GM18526 (cell line): ENCODE data around the gene ELAVL1.

ENCODE experiments used
- POLR2A ChIP-seq: IDR thresholded peaks from 3 replicates; pipeline ENCODE4 v1.6.1; 2011; ENCODE audit not compliant: insufficient read length; ENCODE audit errors: extremely low read depth

ELAVL1 gene

DNA sequence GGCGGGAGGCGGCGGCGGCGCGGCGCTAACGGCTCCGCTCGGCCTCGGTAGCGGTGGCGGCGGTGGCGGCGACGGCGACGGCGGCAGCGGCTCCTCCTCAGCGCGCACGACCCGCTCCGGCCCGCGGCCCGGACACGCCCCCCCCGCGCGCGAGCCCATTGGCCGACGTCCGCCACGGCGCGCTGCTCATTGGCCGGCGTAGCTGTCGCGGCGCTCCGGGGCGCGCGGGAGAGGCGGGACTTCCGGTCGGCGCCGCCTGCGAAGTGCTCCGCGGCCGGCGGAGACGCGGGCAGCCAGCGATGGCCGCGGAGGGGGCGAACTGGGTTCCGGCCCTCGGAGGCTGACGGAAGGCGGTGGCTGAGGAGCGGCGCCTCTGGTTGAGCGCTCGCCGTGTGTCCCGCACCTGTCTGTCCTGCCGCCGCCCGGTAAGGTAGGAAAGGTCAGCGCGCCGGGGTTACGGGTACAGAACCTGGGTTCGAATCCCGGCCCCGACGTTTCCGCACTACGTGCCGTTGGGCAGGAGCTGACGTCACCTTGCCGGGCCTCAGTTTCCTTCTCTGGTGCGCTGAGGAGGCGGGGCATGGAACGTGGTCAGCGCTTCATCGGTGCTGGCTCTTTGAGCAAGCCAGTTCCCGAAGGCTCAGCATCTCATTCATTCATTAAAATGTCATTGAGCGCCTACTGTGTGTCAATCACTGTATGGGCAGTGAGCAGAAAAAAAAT, at the start of gene ELAVL1:
Gene ELAVL1, minus strand, starts transcription at position 108 of the 723 bp plus-strand sequence. CDS start 13,826 bp downstream, outside the sequence.
- peak; percentile 90 for TF ChIP-seq POLR2A

DNA sequence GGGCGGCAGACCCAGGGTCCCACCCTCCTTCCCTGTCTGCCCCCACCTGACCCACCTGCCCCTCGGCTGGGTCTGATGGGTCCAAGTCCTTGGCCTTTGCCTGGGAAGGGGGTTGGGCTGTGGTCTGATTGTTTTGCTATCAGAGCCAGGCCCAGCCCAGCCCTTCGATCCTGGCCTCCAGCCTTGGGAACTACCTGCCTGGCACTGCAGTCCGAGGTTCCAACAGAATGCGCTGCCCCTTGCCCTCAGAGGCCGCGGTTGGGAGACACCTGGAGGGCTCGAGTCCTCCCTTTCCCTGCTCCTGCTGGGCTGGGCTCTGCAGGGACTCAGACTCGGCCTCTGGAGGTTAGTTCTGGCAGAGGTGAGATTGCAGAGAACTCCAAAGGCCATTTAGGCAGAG, 48.7 kb upstream of the ELAVL1 start:
- no peak for TF ChIP-seq POLR2A

DNA sequence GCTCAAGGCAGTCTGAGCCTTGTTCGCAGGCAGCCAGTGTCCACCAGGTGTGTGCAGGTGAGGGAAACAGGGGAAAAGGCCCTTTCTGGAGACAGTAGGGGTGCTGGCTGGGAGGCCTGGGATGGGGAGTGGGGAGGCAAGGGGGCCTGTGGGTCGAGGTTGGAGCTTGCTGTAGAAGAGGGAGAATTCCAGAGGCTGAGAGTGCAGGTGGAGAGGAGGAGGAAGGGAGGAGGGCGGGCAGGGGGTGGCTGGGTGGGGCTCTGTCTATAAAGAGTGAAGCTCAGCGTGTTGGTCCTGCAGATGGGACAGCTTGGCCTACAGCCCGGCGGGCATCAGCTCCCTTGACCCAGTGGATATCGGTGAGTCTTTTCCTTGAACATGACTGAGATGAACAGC, 47.0 kb upstream of the ELAVL1 start, which contains the start of gene CCL25:
Gene CCL25, plus strand, starts transcription at position 297 of the 396 bp plus-strand sequence. CDS start 290 bp downstream, outside the sequence.
- no peak for TF ChIP-seq POLR2A

DNA sequence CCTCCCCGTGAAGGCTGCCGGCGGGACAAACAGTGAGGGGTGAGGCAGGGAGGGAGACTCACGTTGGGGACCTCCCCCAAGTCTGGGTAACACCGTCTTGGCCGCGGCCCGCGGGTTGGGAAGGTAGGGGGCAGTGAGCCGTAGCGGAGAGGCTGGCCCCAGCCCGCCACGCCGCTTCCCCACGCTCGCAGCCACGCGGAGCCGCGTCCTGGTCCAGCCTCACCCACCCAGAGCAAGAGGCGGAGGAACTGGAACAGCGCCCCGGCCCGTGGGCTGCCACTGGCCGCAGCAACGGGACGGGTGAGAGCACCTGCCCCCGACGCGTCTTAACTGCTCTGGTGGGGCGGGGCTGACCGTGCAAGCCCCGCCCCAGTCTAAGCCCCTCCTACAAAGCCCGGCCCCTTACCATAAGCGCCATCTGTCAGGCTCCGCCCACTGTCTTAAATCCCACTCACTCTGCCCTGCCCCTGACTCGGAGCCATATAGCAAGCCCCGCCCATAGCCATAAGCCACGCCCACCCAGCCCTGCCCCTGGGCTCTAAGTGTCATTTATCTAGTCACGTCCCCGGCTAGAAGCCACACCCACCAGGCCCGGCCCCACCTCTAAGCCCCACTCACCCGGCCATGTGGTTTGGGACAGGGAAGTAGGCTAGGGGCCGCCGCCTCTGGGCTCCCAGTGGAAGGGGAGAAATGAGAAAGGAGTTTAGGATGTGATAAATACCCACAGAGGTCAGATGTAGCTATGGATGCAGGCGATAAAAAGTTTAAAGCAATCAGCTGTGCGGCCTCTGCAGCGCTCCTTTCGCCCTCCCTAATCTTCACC, 45.0 kb upstream of the ELAVL1 start:
- peak; percentile 62 for TF ChIP-seq POLR2A

DNA sequence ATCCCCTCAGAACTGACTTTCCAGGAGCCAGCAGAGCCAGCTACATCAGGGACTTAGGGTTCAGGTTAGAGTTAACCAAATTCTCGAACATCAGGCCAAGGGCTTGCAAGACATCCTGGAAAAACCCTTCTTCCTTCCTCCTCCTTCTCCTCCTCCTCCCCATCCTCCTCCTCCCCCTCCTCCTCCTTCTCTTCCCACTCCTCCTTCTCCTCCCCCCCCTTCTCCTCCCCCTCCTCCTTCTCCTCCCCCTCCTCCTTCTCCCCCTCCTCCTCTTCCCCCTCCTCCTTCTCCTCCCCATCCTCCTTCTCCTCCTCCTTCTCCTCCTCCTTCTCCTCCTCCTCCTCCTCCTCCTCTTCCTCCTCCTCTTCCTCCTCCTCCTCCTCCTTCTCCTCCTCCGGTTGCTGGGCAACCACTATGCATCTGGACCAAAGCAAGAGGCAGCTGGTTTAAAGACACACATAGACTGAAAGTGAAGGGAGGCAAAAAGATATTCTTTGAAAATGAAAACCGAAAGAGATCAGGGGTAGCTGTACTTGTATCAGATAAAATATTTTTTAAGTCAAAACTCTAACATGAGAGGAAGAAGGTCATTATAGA, 41.2 kb upstream of the ELAVL1 start:
- TF ChIP-seq POLR2A = no peak

DNA sequence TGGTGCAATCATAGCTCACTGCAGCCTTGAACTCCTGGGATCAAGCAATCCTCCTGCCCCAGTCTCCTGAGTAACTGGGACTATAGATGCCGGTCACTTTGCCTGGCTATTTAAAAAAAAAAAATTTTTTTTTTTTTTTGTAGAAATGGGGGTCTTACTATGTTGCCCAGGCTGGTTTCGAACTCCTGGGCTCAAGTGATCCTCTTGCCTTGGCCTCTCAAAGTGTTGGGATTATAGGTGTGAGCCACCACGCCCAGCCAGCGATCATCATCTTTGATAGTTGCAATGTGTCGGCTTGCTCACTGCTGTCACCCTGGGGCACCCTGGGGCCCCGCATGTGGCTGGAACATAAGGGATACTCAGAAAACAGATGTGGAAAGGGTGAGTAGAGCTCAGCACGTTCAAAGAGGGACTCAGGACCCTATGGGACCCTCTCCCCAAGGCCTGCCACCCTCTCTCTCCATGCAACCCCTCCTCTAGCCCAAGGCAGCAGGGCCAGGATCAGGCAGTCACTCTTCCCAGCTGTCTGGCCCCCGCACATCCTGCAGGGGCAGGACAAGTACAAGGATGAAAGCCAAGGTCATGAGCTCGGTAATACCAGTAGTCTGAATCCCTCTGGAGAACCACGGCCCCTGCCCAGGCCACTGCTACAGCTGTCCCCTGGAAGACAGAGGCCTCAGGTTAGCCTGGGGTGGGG, 40.6 kb upstream of the ELAVL1 start:
- no peak for TF ChIP-seq POLR2A

DNA sequence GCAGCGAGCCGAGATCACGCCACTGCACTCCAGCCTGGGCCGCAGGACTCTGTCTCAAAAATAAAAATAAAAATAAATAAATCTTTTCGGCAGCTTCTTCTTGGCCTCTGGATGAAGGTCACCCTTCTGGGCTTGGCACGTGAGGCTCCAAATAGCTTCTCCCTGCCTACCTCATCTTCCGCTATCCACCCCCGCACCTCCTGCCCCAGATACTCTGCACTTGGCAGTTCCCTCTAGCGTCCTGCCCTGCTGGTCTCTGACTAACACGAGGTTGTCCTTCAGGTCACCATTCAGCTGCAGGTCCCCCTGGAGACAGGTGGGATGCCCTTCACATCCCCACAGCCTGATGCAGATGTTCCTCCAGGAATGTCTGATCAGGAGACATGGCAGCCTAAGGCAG, 38.6 kb upstream of the ELAVL1 start:
- no peak for TF ChIP-seq POLR2A

DNA sequence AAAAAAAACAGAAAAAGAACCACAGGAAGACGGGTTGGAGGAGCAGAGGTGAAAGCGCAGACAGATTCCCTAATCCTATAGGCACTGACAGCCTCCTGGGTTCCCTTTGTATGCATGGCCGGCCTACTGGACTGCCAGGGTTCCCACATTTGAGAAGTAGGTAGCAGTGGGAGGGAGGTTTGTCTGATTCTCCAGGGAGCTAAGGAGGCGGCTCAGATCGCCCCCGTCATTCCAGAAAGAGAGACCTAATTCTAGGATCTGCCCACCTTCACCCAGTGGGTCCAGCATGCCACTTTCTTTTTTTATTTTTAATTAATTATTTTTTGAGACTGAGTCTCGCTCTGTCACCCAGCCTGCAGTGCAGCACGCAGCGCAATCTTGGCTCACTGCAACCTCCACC, 37.5 kb upstream of the ELAVL1 start:
- TF ChIP-seq POLR2A = no peak

DNA sequence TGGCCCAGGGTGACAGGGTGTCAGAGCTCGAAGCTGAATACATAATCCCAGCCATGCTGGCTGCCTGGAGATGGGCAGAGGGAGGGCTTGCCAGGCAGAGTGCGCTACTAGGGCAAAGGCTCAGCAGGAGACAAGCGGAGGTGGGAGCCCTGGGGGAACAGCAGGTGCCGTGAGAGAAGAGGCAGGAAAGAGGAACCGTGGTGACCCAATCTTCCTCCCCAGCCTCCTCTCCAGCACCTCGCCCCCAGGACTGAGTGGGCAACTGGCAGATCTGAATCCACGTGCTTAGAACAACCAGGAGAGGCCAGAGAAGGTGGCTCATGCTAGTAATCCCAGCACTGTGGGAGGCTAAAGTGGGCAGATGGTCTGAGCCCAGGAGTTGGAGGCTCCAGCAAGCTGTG, 36.1 kb upstream of the ELAVL1 start:
- no peak for TF ChIP-seq POLR2A

DNA sequence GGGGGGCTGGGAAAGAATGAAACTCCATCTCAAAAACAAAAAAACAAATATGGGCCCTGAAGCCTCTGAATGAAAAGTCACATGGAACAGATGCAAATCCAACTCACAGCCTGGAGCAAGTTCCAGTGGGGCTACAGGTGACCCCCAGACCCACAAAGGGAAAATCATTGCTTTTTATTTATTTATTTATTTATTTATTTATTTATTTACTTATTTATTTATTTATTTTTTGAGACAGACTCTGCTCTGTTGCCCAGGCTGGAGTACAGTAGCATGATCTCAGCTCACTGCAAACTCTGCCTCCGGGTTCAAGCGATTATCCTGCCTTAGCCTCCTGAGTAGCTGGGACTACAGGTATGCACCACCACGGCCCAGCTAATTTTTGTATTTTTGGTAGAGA, 33.8 kb upstream of the ELAVL1 start:
- TF ChIP-seq POLR2A = no peak

DNA sequence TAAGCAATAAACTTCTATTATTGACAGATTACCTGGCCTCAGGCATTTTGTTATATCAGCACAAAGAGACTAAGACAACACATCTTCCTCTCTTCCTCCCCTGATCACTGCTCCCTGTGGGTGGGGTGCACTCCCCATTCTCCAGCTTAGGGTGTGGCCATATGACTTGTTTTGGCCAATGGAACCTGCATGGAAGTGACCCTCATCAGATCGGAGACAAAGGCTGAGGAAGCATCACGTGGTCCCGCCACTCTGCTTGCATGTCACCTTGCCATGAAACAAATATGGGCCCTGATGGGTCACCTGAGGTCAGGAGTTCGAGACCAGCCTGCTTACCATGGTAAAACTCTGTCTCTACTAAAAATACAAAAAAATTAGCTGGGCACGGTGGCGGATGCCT, 33.4 kb upstream of the ELAVL1 start:
- no peak for TF ChIP-seq POLR2A

DNA sequence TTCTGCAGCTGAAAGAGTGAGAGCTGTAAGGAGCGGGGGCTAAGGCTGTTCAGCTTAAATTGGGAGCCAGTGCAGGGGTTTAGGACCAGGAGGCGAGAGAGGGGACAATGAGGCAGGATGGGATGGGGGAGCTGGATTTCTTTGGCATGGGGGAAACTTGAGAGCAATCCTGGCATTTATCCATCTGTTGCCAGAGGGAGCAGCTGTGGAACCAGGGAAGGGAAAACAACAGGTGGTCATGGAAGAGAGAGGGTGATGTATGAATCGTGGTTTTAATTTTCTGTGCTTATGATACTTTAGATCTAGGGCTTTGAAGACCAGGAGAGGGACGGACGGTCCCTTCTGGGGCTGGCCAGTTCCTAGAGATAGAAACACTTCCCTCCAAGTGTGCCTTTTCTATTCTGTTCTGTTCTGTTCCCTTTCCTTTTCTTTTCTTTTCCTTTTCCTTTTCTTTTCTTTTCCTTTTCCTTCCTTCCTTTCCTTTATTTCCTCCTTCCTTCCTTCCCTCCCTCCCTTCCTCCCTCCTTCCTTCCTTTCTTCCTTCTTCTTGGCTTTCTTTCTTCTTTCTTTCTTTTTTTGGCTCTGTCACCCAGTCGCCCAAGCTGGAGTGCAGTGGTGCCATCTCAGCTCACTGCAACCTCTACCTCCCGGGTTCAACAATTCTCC, 31.1 kb upstream of the ELAVL1 start:
- no peak for TF ChIP-seq POLR2A

DNA sequence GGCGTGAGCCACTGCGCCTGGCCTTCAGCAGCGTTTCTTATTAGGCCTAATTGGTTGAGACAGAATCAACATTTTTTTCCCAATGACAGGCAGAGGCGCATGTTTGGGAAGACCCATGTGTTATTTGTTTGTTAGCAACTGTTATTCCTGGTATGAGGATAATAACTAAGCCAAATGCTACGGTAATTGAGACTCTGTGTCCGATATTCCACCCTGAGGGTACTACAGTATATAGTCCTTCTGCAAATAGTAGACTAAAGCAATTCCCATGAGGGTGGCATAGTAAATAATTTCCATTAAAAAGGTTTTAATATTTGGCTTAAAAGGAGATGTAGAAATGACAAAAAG, 28.7 kb upstream of the ELAVL1 start:
- TF ChIP-seq POLR2A = no peak

DNA sequence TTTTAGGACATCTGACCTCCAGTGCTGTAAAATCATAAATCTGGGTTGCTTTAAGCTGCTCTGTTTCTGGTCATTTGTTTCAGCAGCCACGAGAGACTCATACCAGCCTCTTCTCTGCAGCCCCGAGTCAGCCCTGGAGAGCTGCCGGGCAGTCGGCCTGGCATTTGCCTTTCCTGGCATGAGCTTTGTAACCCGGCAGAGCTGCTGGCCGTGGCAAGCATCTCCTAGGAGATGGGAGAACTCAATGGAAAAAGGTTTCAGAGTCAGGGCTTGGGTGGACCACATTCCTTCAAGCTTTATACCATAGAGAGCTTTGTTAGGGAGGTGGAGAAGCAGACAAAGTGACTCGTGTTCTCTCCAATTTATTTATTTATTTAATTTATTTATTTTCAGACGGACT, 25.5 kb upstream of the ELAVL1 start:
- TF ChIP-seq POLR2A = no peak

DNA sequence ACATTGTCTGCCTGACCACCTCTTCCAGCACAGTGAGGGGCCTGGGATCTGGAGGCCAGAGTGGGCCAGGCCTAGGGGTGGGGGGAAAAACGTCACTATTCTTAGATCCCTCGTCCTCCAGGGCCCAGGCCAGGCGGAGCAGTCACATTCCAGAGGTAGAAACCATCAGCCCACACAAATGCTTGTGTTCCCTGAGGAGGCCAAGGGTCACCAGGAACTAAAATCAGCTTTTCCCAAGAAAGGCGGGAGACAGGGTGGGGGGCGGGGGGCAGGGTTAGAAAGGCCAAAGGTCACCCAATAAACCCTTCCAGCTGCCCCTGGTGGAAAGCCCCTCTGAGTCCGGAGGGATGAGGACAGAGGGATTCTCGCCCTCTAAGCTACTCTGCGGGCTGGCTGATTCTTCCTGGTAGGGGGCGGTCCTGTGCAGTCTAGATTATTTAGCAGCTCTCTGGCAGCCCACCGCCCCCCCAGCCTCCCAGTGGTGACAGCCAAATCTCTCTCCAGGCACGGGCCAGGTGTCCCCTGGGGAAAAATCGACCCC, 23.6 kb upstream of the ELAVL1 start:
- TF ChIP-seq POLR2A = no peak

DNA sequence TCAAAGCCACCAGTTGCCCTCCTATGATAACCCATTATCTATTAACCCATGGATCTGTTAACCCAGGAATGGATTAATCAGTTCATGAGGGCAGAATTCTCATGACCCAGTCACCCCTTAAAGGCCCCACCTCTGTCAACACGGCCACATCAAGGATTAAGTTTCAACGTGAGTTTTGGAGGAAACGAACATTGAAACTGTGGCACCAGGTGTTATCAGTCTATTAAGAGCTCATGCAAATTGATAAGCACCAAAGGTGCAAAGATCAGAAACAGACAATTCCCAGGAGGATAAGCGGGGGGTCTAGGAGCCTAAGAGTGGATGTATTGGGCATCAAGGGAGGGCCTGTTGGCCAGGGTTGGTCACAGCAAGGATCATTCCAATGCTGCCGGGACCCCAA, 19.9 kb upstream of the ELAVL1 start:
- TF ChIP-seq POLR2A = no peak
